Central memory CD8-positive, alpha-beta T cell (primary cell): Measurements from ENCODE around the gene CD70.
"Not testable (repeated sequence)": the region's sequence is repeated elsewhere in the genome, so short reads cannot be mapped to it uniquely, and the experiment has no call there.

Source experiments
- ATAC-seq: fragments of 150-1000 bp; cut with Tn5 transposase; replicated peaks from 2 replicates; pipeline ENCODE4 v1.10.0; 2022; ENCODE audit warnings: mild to moderate bottlenecking, moderate FRiP score, moderate number of reproducible peaks; ENCODE audit not compliant: poor library complexity, severe bottlenecking; ENCODE audit errors: extremely low read depth
- DNase-seq, 2 donors: peaks; one replicate each; pipeline ENCODE4 v3.0.0; 2021; ENCODE audit warnings: low spot score in 2 of 2
- H3K27ac Mint-ChIP-seq: one replicate; pipeline ENCODE4 v1.8.0; 2022; ENCODE audit warnings: low read depth, mild to moderate bottlenecking, moderate library complexity, mixed read lengths
- H3K27me3 Mint-ChIP-seq: one replicate; pipeline ENCODE4 v1.8.0; 2022; ENCODE audit warnings: mixed read lengths
- H3K36me3 Mint-ChIP-seq: one replicate; pipeline ENCODE4 v1.8.0; 2022; ENCODE audit warnings: mild to moderate bottlenecking, moderate library complexity, mixed read lengths; ENCODE audit not compliant: insufficient read depth
- H3K4me1 Mint-ChIP-seq: one replicate; pipeline ENCODE4 v1.8.0; 2022; ENCODE audit warnings: mixed read lengths
- H3K4me3 Mint-ChIP-seq: one replicate; pipeline ENCODE4 v1.8.0; 2022; ENCODE audit warnings: mild to moderate bottlenecking, moderate library complexity, mixed read lengths
- H3K9me3 Mint-ChIP-seq: one replicate; pipeline ENCODE4 v1.8.0; 2022; ENCODE audit warnings: mixed read lengths

Gene CD70

DNA sequence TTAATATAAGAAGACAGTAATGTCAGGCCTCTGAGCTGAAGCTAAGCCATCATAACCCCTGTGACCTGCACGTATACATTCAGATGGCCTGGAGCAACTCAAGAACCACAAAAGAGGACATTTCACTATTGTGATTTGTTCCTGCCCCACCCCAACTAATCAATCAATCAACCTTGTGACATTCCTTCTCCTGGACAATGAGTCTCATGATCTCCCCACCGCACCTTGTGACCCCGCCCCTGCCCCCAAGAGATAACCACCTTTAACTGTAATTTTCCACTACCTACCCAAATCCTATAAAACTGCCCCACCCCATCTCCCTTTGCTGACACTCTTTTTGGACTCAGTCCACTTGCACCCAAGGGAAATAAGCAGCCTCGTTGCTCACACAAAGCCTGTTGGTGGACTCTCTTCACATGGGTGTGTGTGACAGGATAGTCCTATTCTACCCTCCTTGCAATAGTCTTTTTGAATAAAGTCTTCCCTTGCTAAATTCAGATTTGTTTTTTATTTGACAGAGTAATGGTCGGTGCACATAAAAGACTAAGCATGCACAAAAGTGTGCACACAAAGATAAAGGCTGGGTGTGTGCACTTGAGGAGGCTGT, 14.0 kb downstream of the CD70 start:
- Mint-ChIP-seq H3K27me3 (peaks cover 6% of the 10 kb centered on the region), H3K9me3 (no peaks in the 10 kb centered on the region), H3K27ac (no peak overlapping the region), H3K4me3 (no peak overlapping the region), H3K4me1 (peaks cover 9% of the 10 kb centered on the region), H3K36me3 (peaks cover 2% of the 10 kb centered on the region)
- ATAC-seq (no peak), DNase-seq (no peak)

DNA sequence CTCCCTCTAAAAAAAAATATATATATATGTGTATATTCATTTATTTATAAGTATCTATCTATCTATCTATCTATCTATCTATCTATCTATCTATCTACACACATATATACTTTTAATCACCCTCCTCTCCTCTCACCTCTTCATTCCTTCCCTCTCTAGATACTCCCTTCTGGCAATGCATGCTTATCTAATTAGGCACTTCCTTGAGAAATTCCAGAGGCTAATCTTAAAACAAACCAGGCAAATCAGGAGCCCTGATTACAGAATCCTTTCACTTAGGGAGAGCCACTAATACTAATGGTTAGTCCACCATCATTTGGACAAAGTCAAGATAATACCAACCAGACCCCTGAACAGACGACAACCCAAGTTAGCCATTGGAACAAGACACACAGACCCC, 17.6 kb downstream of the CD70 start:
- no peaks in the 10 kb centered on the region for H3K9me3 Mint-ChIP-seq
- peaks cover 4% of the 10 kb centered on the region for H3K4me1 Mint-ChIP-seq
- peaks cover under 1% of the 10 kb centered on the region for H3K36me3 Mint-ChIP-seq
- H3K27me3 Mint-ChIP-seq = peaks cover 28% of the 10 kb centered on the region
- ATAC-seq (no peak), DNase-seq (no peak)
- H3K27ac Mint-ChIP-seq = no peak overlapping the region
- no peak overlapping the region for H3K4me3 Mint-ChIP-seq

DNA sequence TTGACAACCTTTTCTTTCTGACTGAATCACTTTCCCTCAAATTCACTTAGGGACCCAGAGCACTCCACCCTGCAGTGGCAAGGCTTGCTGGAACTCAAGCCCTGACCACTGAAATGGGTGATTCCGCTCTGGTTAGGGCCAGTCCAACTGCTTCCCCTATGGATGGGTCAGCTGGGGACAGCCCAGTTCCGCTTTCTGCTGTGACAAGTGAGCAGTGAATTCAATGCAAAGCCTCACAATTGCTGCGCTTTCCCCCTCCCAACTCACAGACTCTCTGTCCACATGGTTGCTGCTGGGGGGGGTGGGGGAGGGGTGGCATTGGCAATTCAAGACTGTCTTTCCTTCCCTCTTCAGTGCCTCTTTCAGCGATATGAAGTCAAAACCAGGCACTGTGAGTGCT, 18.7 kb downstream of the CD70 start:
- ATAC-seq = no peak
- H3K36me3 Mint-ChIP-seq = peaks cover 3% of the 10 kb centered on the region

DNA sequence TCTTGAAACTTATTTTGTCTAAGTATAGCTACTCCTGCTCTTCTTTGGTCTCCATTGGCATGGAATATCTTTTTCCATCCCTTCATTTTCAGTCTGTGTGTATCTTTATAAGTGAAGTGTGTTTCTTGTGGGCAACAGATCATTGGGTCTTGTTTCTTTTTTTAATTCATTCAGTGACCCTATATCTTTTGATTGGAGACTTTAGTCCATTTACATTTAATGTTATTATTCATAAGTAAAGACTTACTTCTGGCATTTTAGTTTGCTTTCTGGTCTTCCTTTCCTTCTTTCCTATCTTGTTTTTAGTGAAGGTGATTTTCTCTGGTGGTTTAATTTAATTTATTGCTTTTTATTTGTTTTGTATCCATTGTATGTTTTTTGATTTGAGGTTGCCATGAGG, 19.8 kb downstream of the CD70 start:
- Mint-ChIP-seq H3K27ac (no peak overlapping the region), H3K4me1 (no peaks in the 10 kb centered on the region)

More for the DNA sequence above, 18.7 kb downstream of the CD70 start:
- DNase-seq = no peak
- H3K4me1 Mint-ChIP-seq = no peaks in the 10 kb centered on the region
- peaks cover 28% of the 10 kb centered on the region for H3K27me3 Mint-ChIP-seq
- H3K4me3 Mint-ChIP-seq = no peak overlapping the region
- no peaks in the 10 kb centered on the region for H3K9me3 Mint-ChIP-seq
- no peak overlapping the region for H3K27ac Mint-ChIP-seq

DNA sequence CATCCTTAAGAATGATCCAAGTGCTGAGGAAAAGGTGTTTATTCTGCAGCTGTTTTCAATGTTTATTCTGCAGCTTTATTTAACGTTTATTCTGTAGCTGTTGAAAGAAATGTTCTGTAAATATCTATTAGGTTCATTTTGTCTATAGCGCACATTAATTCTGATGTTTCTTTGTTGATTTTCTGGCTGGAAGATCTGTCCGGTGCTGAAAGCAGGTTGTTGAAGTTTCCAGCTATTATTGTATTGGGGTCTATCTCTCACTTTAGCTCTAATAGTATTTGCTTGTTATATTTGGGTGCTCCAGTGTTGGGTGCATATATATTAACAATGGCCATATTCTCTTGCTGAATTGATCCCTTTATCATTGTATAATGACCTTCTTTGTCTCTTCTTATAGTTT, 20.2 kb downstream of the CD70 start:
- ATAC-seq = no peak
- H3K4me1 Mint-ChIP-seq = no peaks in the 10 kb centered on the region
- H3K36me3 Mint-ChIP-seq = peaks cover 3% of the 10 kb centered on the region
- H3K27me3 Mint-ChIP-seq = peaks cover 28% of the 10 kb centered on the region
- H3K27ac Mint-ChIP-seq = no peak overlapping the region
- DNase-seq = no peak
- H3K4me3 Mint-ChIP-seq = no peak overlapping the region
- H3K9me3 Mint-ChIP-seq = no peaks in the 10 kb centered on the region

More for the DNA sequence above, 19.8 kb downstream of the CD70 start:
- ATAC-seq (no peak), DNase-seq (no peak)
- Mint-ChIP-seq H3K9me3 (no peaks in the 10 kb centered on the region), H3K27me3 (peaks cover 28% of the 10 kb centered on the region), H3K36me3 (peaks cover 3% of the 10 kb centered on the region), H3K4me3 (no peak overlapping the region)

DNA sequence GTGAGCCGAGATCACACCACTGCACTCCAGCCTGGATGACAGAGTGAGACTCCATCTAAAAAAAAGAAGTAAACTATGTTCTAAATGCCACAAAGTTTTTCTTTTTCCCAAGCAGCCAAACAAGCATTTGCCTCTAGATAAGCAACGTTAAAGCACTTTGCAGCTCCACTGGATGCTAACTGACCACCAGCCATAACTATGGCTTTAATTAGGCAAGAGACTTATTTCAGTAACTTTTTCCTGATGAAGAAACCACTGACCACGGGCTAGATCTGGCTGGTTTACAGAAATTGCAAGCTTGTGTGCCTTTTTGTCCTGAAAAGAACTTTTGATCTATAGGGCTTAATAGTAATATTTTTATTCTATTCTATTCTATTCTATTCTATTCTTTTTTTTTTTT, 22.1 kb downstream of the CD70 start:
- no peaks in the 10 kb centered on the region for H3K4me1 Mint-ChIP-seq
- H3K4me3 Mint-ChIP-seq = no peak overlapping the region
- ATAC-seq (no peak), DNase-seq (no peak)
- peaks cover 3% of the 10 kb centered on the region for H3K36me3 Mint-ChIP-seq
- peaks cover 9% of the 10 kb centered on the region for H3K9me3 Mint-ChIP-seq
- no peak overlapping the region for H3K27ac Mint-ChIP-seq
- peaks cover 37% of the 10 kb centered on the region for H3K27me3 Mint-ChIP-seq

DNA sequence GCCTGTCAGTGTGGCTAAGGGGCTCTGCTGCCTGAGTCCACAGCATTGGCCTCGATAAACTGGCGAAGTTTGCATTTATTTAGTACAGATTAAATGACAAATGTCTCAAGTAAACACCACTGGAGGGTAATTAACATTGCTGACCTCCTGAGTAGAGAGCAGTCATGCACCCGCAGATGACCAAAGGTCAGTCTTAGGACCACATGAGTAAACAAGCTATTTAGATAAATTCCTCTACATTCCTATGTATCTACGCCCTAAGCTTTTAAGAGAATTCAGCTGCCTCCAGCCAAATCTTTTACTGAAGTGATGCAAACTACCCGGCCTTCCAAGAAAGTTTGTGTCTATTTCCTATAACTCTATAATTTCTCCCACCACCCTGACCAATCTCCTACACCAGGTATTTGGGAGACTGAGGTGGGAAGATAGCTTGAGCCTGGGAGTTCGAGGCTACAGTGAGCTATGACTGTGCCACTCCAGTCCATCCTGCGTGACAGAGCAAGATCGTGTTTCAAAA, 22.9 kb downstream of the CD70 start:
- DNase-seq = no peak
- H3K4me3 Mint-ChIP-seq = no peak overlapping the region
- H3K27me3 Mint-ChIP-seq = peaks cover 37% of the 10 kb centered on the region
- peaks cover 3% of the 10 kb centered on the region for H3K36me3 Mint-ChIP-seq
- H3K27ac Mint-ChIP-seq = no peak overlapping the region
- peaks cover 9% of the 10 kb centered on the region for H3K9me3 Mint-ChIP-seq
- no peaks in the 10 kb centered on the region for H3K4me1 Mint-ChIP-seq
- ATAC-seq = no peak

DNA sequence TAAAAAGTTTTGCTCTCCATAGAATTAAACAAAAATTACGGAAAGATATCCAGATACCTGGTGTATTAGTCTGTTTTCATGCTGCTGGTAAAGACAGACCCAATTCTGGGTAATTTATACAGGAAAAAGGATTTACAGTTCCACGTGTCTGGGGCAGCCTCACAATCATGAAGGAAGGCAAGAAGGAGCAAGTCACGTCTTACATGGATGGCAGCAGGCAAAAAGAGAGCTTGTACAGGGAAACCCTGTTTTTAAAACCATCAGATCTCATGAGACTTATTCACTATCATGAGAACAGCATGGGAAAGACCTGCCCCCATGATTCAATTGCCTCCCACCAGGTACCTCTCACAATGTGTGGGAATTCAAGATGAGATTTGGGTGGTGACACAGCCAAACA, 24.2 kb downstream of the CD70 start:
- not testable (repeated sequence) for H3K4me1 Mint-ChIP-seq, H3K4me3 Mint-ChIP-seq, H3K36me3 Mint-ChIP-seq, DNase-seq, ATAC-seq, H3K9me3 Mint-ChIP-seq, H3K27ac Mint-ChIP-seq
- H3K27me3 Mint-ChIP-seq = peaks cover 29% of the 10 kb centered on the region

GRCh38 chr19:6564393-6564792, 26.6 kb downstream of the CD70 start:
- Mint-ChIP-seq H3K27ac (no peak overlapping the region), H3K9me3 (peaks cover 9% of the 10 kb centered on the region), H3K27me3 (peaks cover 9% of the 10 kb centered on the region), H3K36me3 (peaks cover 5% of the 10 kb centered on the region), H3K4me3 (no peak overlapping the region), H3K4me1 (no peaks in the 10 kb centered on the region)
- no peak for ATAC-seq
- no peak for DNase-seq

DNA sequence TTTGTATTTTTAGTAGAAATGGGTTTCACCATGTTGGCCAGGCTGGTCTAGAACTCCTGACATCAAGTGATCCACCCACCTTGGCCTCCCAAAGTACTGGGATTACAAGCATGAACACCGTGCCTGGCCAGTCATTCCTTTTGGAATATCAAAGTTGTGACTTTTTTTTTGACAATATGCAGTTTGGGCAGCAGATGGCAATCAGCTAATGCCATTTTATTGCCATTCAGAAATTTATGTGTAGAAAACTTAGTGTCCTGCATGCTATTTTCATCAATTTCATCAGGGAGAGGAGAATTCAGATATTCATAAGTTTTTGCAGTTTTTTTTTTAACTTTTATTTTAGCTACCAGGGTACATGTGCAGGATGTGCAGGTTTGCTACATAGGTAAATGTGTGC, 28.5 kb downstream of the CD70 start:
- DNase-seq, H3K9me3 Mint-ChIP-seq, H3K4me3 Mint-ChIP-seq, H3K4me1 Mint-ChIP-seq, H3K27ac Mint-ChIP-seq, H3K27me3 Mint-ChIP-seq, H3K36me3 Mint-ChIP-seq, ATAC-seq: not testable (repeated sequence)

DNA sequence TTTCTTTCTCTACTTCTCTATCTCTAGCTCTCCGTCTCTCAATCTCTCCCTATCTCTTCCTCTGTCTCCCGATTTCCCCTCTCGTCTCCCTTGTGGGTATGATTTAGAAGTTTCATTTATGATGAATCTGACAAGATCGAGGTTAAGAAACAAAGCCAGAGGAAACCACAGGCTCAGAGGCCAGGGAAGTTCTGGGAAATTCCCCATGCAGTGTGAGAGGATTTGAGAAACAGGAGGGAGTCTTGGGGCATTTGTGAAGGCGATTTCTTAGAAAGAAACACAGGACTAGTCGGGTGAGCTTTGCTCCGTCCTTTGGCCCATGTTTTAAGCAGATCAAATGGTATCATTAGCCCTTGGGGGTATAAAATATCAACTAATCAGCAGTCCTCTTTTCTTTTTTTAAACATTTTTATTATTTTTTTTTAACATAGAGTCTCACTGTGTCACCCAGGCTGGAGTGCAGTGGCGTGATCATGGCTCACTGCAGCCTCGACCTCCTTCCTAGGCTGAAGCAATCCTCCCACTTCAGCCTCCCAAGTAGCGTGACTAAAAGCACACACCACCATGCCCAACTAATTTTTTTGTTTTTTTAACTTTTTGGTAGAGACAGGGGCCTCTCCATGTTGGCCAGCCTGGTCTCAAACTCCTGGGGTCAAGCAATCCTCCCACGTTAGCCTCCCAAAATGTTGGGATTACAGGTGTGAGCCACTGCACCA, 34.3 kb downstream of the CD70 start:
- Mint-ChIP-seq H3K4me3 (no peak overlapping the region), H3K36me3 (no peaks in the 10 kb centered on the region), H3K9me3 (no peaks in the 10 kb centered on the region), H3K4me1 (peaks cover 5% of the 10 kb centered on the region), H3K27ac (no peak overlapping the region), H3K27me3 (no peaks in the 10 kb centered on the region)
- no peak for DNase-seq
- ATAC-seq = no peak

- Mint-ChIP-seq H3K4me1 (peaks cover 5% of the 10 kb centered on the region), H3K27ac (no peak overlapping the region), H3K27me3 (no peaks in the 10 kb centered on the region), H3K4me3 (no peak overlapping the region), H3K36me3 (no peaks in the 10 kb centered on the region), H3K9me3 (no peaks in the 10 kb centered on the region)
- DNase-seq (no peak), ATAC-seq (no peak)
Observed at GRCh38 chr19:6556043-6556449, 34.9 kb downstream of the CD70 start.
